ENCODE results near the gene TBC1D30. TPM values are rescaled to one million over a fixed set of nuclear protein-coding genes. Genes with fewer than 3 reads are reported as not detected.

TBC1D30 gene
- total RNA-seq, 1 experiment from 2014 or later: 10.8 TPM

DNA sequence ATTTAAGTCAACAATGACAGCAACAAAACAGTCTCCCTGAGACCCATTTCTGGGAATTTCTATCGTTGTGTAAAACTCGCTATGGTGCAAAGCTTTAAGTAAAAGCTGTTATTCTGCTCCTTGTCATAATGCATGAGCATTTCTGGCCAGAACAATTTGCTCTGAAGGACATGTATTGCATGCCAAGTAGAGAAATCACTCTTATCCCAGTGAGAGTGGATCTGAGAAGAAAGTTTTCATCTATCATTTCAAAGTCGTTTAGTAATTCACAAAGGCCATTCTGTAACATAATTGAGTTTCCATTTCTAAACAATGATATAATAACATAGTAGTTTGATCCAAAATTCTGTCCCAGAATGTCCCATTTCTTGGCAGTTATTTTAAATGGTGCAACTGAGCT is 86.6 kb downstream of the TBC1D30 start:
- no TSS peak for BruUV-seq (replicated peaks)
- Mint-ChIP-seq H3K36me3 (ENCODE audit: insufficient read depth, unreplicated experiment) (no peaks in the 10 kb centered on the region), H3K9me3 (ENCODE audit: unreplicated experiment) (no peaks in the 10 kb centered on the region), H3K27ac (ENCODE audit: unreplicated experiment) (no peak overlapping the region), H3K4me1 (ENCODE audit: low read depth, unreplicated experiment) (no peaks in the 10 kb centered on the region), H3K4me3 (ENCODE audit: unreplicated experiment) (no peak overlapping the region), H3K27me3 (ENCODE audit: insufficient read depth, unreplicated experiment) (no peaks in the 10 kb centered on the region)
- H3K36me3 ChIP-seq (ENCODE audit: control insufficient read depth, insufficient read depth, low read length): no peaks in the 10 kb centered on the region
- CTCF ChIA-PET: no interaction called here
- TF ChIP-seq, protein P1, sequence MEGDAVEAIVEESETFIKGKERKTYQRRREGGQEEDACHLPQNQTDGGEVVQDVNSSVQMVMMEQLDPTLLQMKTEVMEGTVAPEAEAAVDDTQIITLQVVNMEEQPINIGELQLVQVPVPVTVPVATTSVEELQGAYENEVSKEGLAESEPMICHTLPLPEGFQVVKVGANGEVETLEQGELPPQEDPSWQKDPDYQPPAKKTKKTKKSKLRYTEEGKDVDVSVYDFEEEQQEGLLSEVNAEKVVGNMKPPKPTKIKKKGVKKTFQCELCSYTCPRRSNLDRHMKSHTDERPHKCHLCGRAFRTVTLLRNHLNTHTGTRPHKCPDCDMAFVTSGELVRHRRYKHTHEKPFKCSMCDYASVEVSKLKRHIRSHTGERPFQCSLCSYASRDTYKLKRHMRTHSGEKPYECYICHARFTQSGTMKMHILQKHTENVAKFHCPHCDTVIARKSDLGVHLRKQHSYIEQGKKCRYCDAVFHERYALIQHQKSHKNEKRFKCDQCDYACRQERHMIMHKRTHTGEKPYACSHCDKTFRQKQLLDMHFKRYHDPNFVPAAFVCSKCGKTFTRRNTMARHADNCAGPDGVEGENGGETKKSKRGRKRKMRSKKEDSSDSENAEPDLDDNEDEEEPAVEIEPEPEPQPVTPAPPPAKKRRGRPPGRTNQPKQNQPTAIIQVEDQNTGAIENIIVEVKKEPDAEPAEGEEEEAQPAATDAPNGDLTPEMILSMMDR (IDR thresholded peaks at IDR 0.05; ENCODE audit: insufficient read depth in 1 of 2, low read depth in 1 of 2, low read length in 1 of 2, severe bottlenecking in 1 of 2, unreplicated experiment in 1 of 2): no peak
- H3K4me1 ChIP-seq: peaks cover under 1% of the 10 kb centered on the region; the same call in 1 of the 2 replicates
- intact Hi-C loops (cut with micrococcal nuclease; ENCODE audit: unreplicated experiment): no loop called here
- no peak for DNase-seq
- POLR2A ChIA-PET: no interaction called here
- no peaks in the 10 kb centered on the region for H3K9me3 ChIP-seq
- no peak overlapping the region for H3K4me3 ChIP-seq (ENCODE audit: low read depth, low read length)
- H3K27me3 ChIP-seq (replicated peaks; ENCODE audit: control insufficient read depth, insufficient read depth, low read length): no peaks in the 10 kb centered on the region

DNA sequence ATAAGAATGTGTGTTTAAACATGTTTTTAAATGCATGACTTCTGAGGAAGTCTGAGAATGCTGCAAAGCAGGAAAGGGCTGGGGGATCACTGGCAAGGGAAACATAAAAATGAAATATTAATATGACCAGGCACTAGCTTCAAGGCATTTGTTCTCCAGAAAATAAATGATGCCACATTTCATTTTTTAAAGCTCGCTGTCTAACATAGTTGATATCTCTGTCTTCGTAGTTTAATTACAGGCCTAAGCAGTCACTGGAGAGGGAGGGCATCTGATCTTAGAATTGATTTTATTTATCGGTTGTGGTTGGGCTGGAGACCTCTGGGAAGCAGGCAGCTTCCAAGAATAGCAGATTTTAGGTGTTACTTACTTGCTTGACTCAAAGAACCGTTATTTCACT is 87.5 kb downstream of the TBC1D30 start:
- no peaks in the 10 kb centered on the region for H3K4me1 Mint-ChIP-seq (ENCODE audit: low read depth, unreplicated experiment)
- no peaks in the 10 kb centered on the region for H3K36me3 ChIP-seq (ENCODE audit: control insufficient read depth, insufficient read depth, low read length)
- TF ChIP-seq, protein P1 (IDR thresholded peaks at IDR 0.05; ENCODE audit: insufficient read depth in 1 of 2, low read depth in 1 of 2, low read length in 1 of 2, severe bottlenecking in 1 of 2, unreplicated experiment in 1 of 2): no peak
- no peaks in the 10 kb centered on the region for H3K9me3 ChIP-seq
- H3K9me3 Mint-ChIP-seq (ENCODE audit: unreplicated experiment): no peaks in the 10 kb centered on the region
- H3K27ac Mint-ChIP-seq (ENCODE audit: unreplicated experiment): no peak overlapping the region
- ChIA-PET POLR2A (no interaction called here), CTCF (interaction anchor here (0.6 kb wide), 1 partner anchor 131 kb away, joined by 3 read pairs; no protein-coding TSS in a partner anchor)
- intact Hi-C loops (cut with micrococcal nuclease; ENCODE audit: unreplicated experiment): no loop called here
- H3K27me3 ChIP-seq (replicated peaks; ENCODE audit: control insufficient read depth, insufficient read depth, low read length): no peaks in the 10 kb centered on the region
- BruUV-seq (replicated peaks): no TSS peak
- H3K4me3 Mint-ChIP-seq (ENCODE audit: unreplicated experiment): no peak overlapping the region
- H3K27me3 Mint-ChIP-seq (ENCODE audit: insufficient read depth, unreplicated experiment): no peaks in the 10 kb centered on the region
- H3K4me1 ChIP-seq: peaks cover 9% of the 10 kb centered on the region; the same call in 1 of the 2 replicates
- no peak overlapping the region for H3K4me3 ChIP-seq (ENCODE audit: low read depth, low read length)
- H3K36me3 Mint-ChIP-seq (ENCODE audit: insufficient read depth, unreplicated experiment): no peaks in the 10 kb centered on the region
- DNase-seq: no peak

DNA sequence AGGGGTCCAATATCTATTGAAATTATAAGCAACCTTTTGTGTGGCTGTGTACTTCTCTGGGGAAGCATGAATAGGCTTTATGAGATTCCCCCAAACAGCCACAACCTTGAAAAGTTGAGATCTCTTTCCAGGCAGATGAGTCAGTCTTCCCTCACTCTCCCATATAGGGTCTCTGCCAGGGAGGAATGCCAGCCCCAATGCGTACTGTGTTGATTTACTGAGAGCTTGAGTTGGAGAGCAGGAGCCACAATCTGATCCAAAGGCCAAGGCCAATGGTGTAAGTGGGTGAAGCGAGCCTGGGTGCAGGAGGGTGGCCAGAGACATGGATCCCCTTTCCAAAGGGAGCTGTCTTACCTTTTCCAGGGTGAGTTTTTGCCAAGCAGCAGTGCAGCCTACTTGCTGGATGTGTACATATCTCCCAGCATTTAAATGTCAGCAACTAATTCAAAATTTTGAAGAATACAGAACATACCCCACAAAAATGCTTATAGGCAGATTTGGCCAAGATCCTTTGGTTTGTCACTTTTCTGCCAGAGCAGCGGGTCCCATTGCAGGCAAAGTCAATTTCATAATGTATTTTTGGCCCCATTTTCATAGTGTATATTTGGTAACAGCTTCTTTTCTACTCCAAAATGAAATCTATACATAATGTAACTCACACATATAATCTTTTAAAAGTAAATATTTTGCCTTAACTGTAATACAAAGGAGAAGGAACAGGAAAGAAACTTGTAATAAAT is 88.2 kb downstream of the TBC1D30 start:
- H3K4me1 ChIP-seq: peaks cover 15% of the 10 kb centered on the region; the same call in 1 of the 2 replicates
- intact Hi-C loops (cut with micrococcal nuclease; ENCODE audit: unreplicated experiment): no loop called here
- H3K27me3 ChIP-seq (replicated peaks; ENCODE audit: control insufficient read depth, insufficient read depth, low read length): no peaks in the 10 kb centered on the region
- TF ChIP-seq, protein P1 (IDR thresholded peaks at IDR 0.05; ENCODE audit: insufficient read depth in 1 of 2, low read depth in 1 of 2, low read length in 1 of 2, severe bottlenecking in 1 of 2, unreplicated experiment in 1 of 2): no peak
- CTCF ChIA-PET: no interaction called here
- no TSS peak for BruUV-seq (replicated peaks)
- no peaks in the 10 kb centered on the region for H3K36me3 Mint-ChIP-seq (ENCODE audit: insufficient read depth, unreplicated experiment)
- no peak overlapping the region for H3K27ac Mint-ChIP-seq (ENCODE audit: unreplicated experiment)
- H3K9me3 Mint-ChIP-seq (ENCODE audit: unreplicated experiment): no peaks in the 10 kb centered on the region
- H3K4me3 ChIP-seq (ENCODE audit: low read depth, low read length): no peak overlapping the region
- H3K4me3 Mint-ChIP-seq (ENCODE audit: unreplicated experiment): no peak overlapping the region
- DNase-seq: no peak
- H3K27me3 Mint-ChIP-seq (ENCODE audit: insufficient read depth, unreplicated experiment): no peaks in the 10 kb centered on the region
- no peaks in the 10 kb centered on the region for H3K4me1 Mint-ChIP-seq (ENCODE audit: low read depth, unreplicated experiment)
- peaks cover 4% of the 10 kb centered on the region; the same call in 1 of the 2 replicates for H3K9me3 ChIP-seq
- POLR2A ChIA-PET: no interaction called here
- H3K36me3 ChIP-seq (ENCODE audit: control insufficient read depth, insufficient read depth, low read length): no peaks in the 10 kb centered on the region

All from Caco-2 (cell line).